Measurements from ENCODE around the gene CRYAA.
"Not testable (repeated sequence)": the region's sequence is repeated elsewhere in the genome, so short reads cannot be mapped to it uniquely, and the experiment has no call there.

The CRYAA gene

GRCh38 chr21:43177043-43177906 is 8.5 kb downstream of the CRYAA start:
- FAIRE-seq, result not testable (repeated sequence)

DNA sequence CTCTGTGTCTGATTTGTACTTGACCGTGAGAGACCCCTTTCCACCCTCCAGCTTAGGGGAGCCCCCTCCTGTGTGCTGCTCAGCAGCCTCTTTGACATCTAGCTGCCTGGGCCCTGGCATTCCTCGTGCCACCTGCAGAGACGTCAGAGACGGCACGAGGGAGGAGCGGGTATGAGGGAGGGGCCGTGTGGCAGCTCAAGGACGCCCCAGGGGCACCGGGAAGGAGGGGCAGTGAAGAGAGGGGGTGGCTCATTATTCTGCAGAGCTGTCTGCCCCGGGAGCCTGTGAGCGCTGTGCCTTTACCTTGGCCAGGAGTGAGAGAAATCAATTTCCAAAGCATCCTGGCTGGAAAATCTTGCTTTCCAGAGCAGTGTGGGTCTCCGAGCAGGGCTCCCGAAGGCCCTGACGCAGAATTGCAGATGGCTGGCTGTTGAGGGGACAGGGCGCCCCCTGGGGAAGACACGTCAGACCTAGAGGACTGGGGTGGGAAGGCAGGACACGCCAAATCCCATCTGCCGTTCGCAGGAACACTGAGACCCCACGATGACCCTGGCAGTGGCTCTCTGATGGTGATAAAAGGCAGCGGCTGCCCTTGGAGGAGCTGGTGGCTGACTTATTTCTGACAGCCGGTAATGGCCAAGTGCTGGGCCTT is 9.5 kb downstream of the CRYAA start:
- FAIRE-seq, result not testable (repeated sequence)

- not testable (repeated sequence) for FAIRE-seq
These were observed 12.2 kb downstream of the CRYAA start for GRCh38 chr21:43181033-43181432.

- FAIRE-seq, result not testable (repeated sequence)
These were observed 18.5 kb downstream of the CRYAA start for GRCh38 chr21:43187268-43187667.

DNA sequence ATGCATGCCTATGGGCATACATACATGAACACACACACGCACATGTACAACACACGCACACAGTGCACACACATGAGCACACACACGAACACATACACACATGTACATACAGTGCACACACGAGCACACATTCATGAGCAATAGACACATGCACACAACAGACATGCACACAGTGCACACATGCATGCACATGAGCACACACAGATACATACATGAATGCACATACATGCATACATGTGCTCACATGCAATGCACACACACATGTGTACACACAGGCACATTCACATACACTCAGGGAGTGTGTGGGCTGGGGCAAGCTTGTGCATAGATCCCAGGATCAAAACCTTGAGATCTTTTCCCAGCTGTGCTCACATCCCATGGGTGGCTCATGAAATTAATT is 18.9 kb downstream of the CRYAA start:
- no peak for FAIRE-seq

DNA sequence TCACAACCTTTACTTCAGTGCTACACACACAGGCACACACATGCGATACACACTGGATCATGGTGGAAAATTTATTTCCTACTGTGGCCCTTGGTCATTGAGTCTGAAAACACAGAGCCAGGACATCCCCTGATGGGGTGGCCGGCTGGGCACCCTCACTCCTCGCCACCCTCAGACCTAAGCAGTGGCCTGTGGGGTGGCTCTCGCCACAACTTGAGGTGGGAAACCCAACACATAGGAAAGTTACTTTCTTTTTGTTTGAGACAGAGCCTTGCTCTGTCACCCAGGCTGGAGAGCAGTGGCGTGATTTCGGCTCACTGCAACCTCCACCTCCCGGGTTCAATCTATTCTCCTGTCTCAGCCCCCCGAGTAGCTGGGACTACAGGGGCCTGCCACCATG is 19.4 kb downstream of the CRYAA start:
- FAIRE-seq, result no peak

DNA sequence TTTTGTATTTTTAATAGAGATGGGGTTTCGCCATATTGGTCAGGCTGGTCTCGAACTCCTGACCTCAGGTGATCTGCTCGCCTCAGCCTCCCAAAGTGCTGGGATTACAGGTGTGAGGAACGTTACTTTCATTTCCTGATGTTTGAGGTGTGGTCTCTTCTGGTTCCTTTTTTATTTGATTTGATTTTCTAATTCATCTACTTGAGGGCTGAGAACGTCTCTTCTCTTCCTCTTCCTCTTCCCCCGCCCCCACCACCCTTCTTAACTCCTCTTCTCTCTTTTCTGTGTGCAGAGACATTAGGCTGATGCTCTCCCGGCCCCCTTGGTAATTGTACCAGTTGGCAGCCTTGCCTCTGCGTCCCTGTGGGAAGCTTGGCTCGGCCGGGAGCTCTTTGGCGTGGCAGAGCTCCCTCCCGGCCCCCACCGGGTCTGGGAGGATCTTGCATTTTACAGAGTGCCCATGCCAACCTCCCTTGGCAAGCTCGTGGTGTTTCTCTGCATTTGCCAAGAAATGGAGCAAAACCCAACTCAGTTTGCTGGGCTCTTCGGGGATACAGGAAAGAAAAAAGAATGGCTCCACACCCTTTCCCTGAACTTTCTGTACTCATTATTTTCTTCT is 19.9 kb downstream of the CRYAA start:
- FAIRE-seq, result no peak

GRCh38 chr21:43189936-43190335 is 21.1 kb downstream of the CRYAA start:
- no peak for FAIRE-seq

- FAIRE-seq, result no peak
These were observed 21.7 kb downstream of the CRYAA start for GRCh38 chr21:43190544-43190943.

GRCh38 chr21:43190951-43191350 is 22.1 kb downstream of the CRYAA start:
- no peak for FAIRE-seq

- no peak for FAIRE-seq
These were observed 22.7 kb downstream of the CRYAA start for GRCh38 chr21:43191521-43191920.

- no peak for FAIRE-seq
These were observed 23.2 kb downstream of the CRYAA start for GRCh38 chr21:43191971-43192370.

GRCh38 chr21:43192501-43193081 is 23.8 kb downstream of the CRYAA start:
- FAIRE-seq, result no peak

DNA sequence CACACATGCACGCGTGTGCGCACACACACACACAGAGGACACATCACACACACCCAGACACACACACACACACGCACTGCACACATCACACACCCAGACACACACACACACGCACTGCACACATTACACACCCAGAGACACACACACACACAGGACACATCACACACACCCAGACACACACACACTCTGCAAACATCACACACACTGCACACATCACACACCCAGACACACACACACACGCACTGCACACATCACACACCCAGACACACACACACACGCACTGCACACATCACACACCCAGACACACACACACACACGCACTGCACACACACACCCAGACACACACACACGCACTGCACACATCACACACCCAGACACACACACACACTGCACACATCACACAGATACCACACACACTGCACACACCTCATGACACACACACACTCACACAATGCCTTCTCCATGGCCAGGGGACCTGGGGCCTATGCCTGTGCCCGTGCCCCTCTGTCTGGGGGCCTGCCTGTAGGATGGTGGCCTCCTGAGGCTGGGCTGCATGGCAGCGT is 24.4 kb downstream of the CRYAA start:
- no peak for FAIRE-seq

GRCh38 chr21:43193651-43194302 is 25.0 kb downstream of the CRYAA start:
- FAIRE-seq, result no peak

GRCh38 chr21:43194303-43195120 is 25.7 kb downstream of the CRYAA start:
- no peak for FAIRE-seq

GRCh38 chr21:43195121-43196021 is 26.6 kb downstream of the CRYAA start:
- FAIRE-seq, result no peak

GRCh38 chr21:43196826-43197225 is 28.0 kb downstream of the CRYAA start:
- FAIRE-seq, result no peak

GRCh38 chr21:43198376-43198775 is 29.6 kb downstream of the CRYAA start:
- FAIRE-seq, result no peak

DNA sequence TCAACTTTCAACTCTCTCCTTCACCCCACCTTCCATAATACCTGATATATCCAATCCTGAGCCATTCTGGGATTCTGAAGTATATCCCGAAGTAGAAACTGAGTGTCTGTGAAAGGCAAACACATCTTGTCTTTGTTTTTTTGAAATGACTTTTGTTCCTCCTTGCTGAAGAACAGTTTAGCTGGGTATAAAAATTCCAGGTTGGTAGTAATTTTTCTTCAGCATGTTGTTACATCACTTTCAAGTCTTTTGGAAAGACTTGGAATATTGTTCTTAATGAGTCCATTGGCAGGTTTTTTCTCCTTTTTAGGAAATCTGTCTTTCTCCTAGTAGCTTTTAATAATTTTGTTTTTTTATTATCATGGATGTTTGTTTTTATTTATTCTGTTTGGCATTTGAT is 32.7 kb downstream of the CRYAA start:
- no peak for FAIRE-seq

- no peak for FAIRE-seq
These were observed 34.8 kb downstream of the CRYAA start for GRCh38 chr21:43203591-43203990.
